ENCODE measurements around the gene FGF12.

- TF ChIP-seq FOXK2 (IDR thresholded peaks at IDR 0.05) (no peak), SP1 (IDR thresholded peaks at IDR 0.05) (no peak), CTBP1 (IDR thresholded peaks at IDR 0.05; ENCODE audit: borderline replicate concordance) (no peak), FOXM1 (IDR thresholded peaks at IDR 0.05; ENCODE audit: borderline replicate concordance) (no peak), ARNT (IDR thresholded peaks at IDR 0.05) (no peak), L3MBTL2 (conservative IDR thresholded peaks at IDR 0.05) (no peak), ZNF384 (IDR thresholded peaks at IDR 0.05) (no peak)
- TF ChIP-seq, protein P1, sequence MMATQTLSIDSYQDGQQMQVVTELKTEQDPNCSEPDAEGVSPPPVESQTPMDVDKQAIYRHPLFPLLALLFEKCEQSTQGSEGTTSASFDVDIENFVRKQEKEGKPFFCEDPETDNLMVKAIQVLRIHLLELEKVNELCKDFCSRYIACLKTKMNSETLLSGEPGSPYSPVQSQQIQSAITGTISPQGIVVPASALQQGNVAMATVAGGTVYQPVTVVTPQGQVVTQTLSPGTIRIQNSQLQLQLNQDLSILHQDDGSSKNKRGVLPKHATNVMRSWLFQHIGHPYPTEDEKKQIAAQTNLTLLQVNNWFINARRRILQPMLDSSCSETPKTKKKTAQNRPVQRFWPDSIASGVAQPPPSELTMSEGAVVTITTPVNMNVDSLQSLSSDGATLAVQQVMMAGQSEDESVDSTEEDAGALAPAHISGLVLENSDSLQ (IDR thresholded peaks at IDR 0.05), result no peak
Measured at GRCh38 chr3:192224634-192225155, 502.6 kb downstream of the FGF12 start.
